ENCODE data around the gene GRIA3. TPM values are rescaled to one million over a fixed set of nuclear protein-coding genes. Genes with fewer than 3 reads are reported as not detected.

Gene GRIA3
- polyA plus RNA-seq, 1 of the 3 experiments (the other 2 are of a cell fraction): 0.15 TPM

DNA sequence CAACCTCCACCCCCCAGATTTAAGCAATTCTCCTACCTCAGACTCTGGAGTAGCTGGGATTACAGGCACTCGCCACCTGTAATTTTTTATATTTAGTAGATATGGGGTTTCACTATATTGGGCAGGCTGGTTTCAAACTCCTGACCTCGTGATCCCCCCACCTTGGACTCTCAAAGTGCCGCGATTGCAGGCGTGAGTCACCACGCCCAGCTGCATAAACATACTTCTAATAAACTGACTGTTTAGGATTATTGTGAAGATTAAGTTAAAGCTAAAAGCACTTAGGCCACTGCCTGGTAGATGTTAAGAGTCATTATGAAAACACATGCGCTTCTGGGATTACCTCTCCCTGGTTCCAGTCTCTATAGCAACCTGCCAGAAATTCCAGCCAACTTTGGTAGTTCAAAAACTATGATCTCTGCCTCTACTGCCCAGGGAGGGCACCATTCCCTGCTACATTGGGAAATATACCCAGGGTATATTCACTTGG is 30.2 kb upstream of the GRIA3 start:
- Histone ChIP-seq H3K9me2 (no peaks in the 10 kb centered on the region), H3K9me3 (no peaks in the 10 kb centered on the region), H2AFZ (ENCODE audit: low read depth) (no peak overlapping the region), H3K36me3 (replicated peaks in 1 of 2; ENCODE audit: control insufficient read depth in 1 of 2, insufficient read depth in 2 of 2, low read length in 1 of 2) (no peaks in the 10 kb centered on the region), H3K79me2 (ENCODE audit: insufficient read depth) (no peaks in the 10 kb centered on the region), H4K20me1 (ENCODE audit: insufficient read depth) (no peaks in the 10 kb centered on the region), H3K9ac (no peak overlapping the region), H3K4me1 (ENCODE audit: control insufficient read depth in 1 of 2, insufficient read depth in 2 of 2, low read depth in 1 of 2, low read length in 1 of 2) (no peaks in the 10 kb centered on the region), H3K4me2 (no peak overlapping the region), H3K27me3 (ENCODE audit: insufficient read depth) (no peaks in the 10 kb centered on the region), H3K4me3 (ENCODE audit: low read depth in 2 of 2, low read length in 1 of 2) (no peak overlapping the region), H3F3A (replicated peaks; ENCODE audit: insufficient read depth) (no peaks in the 10 kb centered on the region), H3K27ac (ENCODE audit: low read depth in 2 of 2, low read length in 1 of 2) (no peak overlapping the region)
- WGBS (ENCODE audit: low lambda C conversion rate): 27% methylated on average over 7 of the region's 7 CpGs
- no peak for TF ChIP-seq GABPA (IDR thresholded peaks at IDR 0.05; ENCODE audit: low read depth)
- no peak for TF ChIP-seq FOSL2 (IDR thresholded peaks at IDR 0.05; ENCODE audit: borderline replicate concordance, low read depth)
- TF ChIP-seq, protein P1, sequence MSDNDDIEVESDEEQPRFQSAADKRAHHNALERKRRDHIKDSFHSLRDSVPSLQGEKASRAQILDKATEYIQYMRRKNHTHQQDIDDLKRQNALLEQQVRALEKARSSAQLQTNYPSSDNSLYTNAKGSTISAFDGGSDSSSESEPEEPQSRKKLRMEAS (IDR thresholded peaks at IDR 0.05; ENCODE audit: low read depth): no peak
- TF ChIP-seq, protein P2, sequence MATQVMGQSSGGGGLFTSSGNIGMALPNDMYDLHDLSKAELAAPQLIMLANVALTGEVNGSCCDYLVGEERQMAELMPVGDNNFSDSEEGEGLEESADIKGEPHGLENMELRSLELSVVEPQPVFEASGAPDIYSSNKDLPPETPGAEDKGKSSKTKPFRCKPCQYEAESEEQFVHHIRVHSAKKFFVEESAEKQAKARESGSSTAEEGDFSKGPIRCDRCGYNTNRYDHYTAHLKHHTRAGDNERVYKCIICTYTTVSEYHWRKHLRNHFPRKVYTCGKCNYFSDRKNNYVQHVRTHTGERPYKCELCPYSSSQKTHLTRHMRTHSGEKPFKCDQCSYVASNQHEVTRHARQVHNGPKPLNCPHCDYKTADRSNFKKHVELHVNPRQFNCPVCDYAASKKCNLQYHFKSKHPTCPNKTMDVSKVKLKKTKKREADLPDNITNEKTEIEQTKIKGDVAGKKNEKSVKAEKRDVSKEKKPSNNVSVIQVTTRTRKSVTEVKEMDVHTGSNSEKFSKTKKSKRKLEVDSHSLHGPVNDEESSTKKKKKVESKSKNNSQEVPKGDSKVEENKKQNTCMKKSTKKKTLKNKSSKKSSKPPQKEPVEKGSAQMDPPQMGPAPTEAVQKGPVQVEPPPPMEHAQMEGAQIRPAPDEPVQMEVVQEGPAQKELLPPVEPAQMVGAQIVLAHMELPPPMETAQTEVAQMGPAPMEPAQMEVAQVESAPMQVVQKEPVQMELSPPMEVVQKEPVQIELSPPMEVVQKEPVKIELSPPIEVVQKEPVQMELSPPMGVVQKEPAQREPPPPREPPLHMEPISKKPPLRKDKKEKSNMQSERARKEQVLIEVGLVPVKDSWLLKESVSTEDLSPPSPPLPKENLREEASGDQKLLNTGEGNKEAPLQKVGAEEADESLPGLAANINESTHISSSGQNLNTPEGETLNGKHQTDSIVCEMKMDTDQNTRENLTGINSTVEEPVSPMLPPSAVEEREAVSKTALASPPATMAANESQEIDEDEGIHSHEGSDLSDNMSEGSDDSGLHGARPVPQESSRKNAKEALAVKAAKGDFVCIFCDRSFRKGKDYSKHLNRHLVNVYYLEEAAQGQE (IDR thresholded peaks at IDR 0.05; ENCODE audit: low read depth, low read length): no peak
- TF ChIP-seq, protein P3, sequence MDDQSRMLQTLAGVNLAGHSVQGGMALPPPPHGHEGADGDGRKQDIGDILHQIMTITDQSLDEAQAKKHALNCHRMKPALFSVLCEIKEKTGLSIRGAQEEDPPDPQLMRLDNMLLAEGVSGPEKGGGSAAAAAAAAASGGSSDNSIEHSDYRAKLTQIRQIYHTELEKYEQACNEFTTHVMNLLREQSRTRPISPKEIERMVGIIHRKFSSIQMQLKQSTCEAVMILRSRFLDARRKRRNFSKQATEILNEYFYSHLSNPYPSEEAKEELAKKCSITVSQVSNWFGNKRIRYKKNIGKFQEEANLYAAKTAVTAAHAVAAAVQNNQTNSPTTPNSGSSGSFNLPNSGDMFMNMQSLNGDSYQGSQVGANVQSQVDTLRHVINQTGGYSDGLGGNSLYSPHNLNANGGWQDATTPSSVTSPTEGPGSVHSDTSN (IDR thresholded peaks at IDR 0.05): no peak
- TF ChIP-seq CHD2 (IDR thresholded peaks at IDR 0.05; ENCODE audit: low read length, partially characterized antibody): no peak
- no peak for TF ChIP-seq SIN3A (IDR thresholded peaks at IDR 0.05; ENCODE audit: borderline replicate concordance, low read depth, low read length)
- no peak for TF ChIP-seq RAD21 (IDR thresholded peaks at IDR 0.05; ENCODE audit: low read length)
- no peak for TF ChIP-seq FOXJ3 (CRISPR knock-in tag; IDR thresholded peaks at IDR 0.05)
- ChIA-PET CTCF (no interaction called here), POLR2A (no interaction called here)
- DNase-seq: no peak

DNA sequence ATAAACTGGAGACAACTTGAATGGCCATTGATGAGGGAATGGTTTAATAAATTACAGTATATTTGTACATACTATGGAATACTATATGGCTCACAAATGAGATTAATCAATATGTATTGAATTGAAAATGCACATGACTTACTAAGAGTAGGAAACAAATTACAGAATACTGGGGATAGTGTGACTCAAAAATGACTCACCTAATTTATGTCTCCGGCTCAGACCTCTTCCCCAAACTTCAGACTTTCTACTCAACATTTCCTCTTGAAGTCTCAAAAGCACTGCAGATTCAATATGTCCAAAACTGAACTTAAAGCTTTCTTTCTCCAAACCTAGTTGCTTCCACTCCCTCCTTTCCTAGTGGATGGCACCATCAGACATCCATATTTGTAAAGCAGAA is 28.8 kb upstream of the GRIA3 start:
- H3F3A ChIP-seq (replicated peaks; ENCODE audit: insufficient read depth): no peaks in the 10 kb centered on the region
- no peaks in the 10 kb centered on the region for H3K27me3 ChIP-seq (ENCODE audit: insufficient read depth)
- H3K27ac ChIP-seq (ENCODE audit: low read depth in 2 of 2, low read length in 1 of 2): no peak overlapping the region
- H3K4me2 ChIP-seq: no peak overlapping the region
- no peak overlapping the region for H2AFZ ChIP-seq (ENCODE audit: low read depth)
- H3K79me2 ChIP-seq (ENCODE audit: insufficient read depth): no peaks in the 10 kb centered on the region
- no peaks in the 10 kb centered on the region for H3K36me3 ChIP-seq (replicated peaks in 1 of 2; ENCODE audit: control insufficient read depth in 1 of 2, insufficient read depth in 2 of 2, low read length in 1 of 2)
- ChIA-PET CTCF (no interaction called here), POLR2A (no interaction called here)
- no peaks in the 10 kb centered on the region for H3K4me1 ChIP-seq (ENCODE audit: control insufficient read depth in 1 of 2, insufficient read depth in 2 of 2, low read depth in 1 of 2, low read length in 1 of 2)
- TF ChIP-seq, protein P4, sequence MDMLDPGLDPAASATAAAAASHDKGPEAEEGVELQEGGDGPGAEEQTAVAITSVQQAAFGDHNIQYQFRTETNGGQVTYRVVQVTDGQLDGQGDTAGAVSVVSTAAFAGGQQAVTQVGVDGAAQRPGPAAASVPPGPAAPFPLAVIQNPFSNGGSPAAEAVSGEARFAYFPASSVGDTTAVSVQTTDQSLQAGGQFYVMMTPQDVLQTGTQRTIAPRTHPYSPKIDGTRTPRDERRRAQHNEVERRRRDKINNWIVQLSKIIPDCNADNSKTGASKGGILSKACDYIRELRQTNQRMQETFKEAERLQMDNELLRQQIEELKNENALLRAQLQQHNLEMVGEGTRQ (IDR thresholded peaks at IDR 0.05; ENCODE audit: borderline replicate concordance, low read depth, low read length): no peak
- TF ChIP-seq NFIC (IDR thresholded peaks at IDR 0.05; ENCODE audit: borderline replicate concordance) (no peak), FOSL2 (IDR thresholded peaks at IDR 0.05; ENCODE audit: borderline replicate concordance, low read depth) (no peak), MEF2A (IDR thresholded peaks at IDR 0.05; ENCODE audit: borderline replicate concordance, low read depth) (no peak)
- TF ChIP-seq, protein P5, sequence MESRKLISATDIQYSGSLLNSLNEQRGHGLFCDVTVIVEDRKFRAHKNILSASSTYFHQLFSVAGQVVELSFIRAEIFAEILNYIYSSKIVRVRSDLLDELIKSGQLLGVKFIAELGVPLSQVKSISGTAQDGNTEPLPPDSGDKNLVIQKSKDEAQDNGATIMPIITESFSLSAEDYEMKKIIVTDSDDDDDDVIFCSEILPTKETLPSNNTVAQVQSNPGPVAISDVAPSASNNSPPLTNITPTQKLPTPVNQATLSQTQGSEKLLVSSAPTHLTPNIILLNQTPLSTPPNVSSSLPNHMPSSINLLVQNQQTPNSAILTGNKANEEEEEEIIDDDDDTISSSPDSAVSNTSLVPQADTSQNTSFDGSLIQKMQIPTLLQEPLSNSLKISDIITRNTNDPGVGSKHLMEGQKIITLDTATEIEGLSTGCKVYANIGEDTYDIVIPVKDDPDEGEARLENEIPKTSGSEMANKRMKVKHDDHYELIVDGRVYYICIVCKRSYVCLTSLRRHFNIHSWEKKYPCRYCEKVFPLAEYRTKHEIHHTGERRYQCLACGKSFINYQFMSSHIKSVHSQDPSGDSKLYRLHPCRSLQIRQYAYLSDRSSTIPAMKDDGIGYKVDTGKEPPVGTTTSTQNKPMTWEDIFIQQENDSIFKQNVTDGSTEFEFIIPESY (IDR thresholded peaks at IDR 0.05; ENCODE audit: borderline replicate concordance, low read depth): no peak
- 12% methylated on average over 1 of the region's 1 CpG for WGBS (ENCODE audit: low lambda C conversion rate)
- no peaks in the 10 kb centered on the region for H4K20me1 ChIP-seq (ENCODE audit: insufficient read depth)
- no peak for DNase-seq
- no peaks in the 10 kb centered on the region for H3K9me2 ChIP-seq
- H3K9me3 ChIP-seq: no peaks in the 10 kb centered on the region
- H3K4me3 ChIP-seq (ENCODE audit: low read depth in 2 of 2, low read length in 1 of 2): no peak overlapping the region
- H3K9ac ChIP-seq: no peak overlapping the region
